ENCODE results near the gene DLX4.

DNA sequence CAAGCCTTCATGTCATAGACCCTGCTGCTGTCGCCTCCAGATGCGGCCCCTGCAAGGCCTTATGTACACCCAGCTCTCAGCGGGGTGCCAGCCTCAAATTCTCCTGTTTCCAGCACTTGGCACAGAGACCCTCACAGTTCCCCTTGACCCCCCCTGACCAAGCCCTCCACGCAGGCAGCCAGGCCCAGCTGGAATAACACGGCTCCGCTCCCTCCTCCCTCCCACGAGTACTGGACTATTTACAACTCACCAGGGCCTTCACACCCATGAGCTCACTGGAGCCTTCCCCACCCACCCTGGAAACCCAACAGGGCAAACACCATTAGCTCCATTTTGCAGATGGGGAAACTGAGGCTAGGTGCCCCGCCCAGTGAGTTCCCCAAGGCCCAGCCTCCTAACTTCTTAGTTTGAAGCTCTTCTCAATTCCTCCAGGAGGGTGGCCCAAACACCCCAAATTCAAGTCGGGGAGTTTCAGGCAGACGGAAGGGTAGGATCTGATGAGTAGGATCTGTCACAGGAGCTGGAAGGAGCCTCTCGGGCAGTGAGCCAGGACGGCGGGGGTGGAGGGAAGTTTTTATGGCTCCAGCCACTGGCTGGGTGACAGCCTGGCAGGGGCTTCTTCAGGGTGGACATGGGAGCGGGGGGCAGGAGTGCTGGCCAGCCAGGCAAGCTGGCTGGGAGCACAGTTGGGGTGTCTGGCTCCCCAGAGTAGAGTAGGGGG lies 17.5 kb upstream of the DLX4 start:
- TF ChIP-seq CTCF (IDR thresholded peaks at IDR 0.05) = no peak
- no peak for TF ChIP-seq PRRX2 (CRISPR knock-in tag; IDR thresholded peaks at IDR 0.05)
- no peak for TF ChIP-seq ELF4 (CRISPR knock-in tag; IDR thresholded peaks at IDR 0.05; ENCODE audit: low read depth)
- no peak for TF ChIP-seq GRHL2 (CRISPR knock-in tag; IDR thresholded peaks at IDR 0.05; ENCODE audit: insufficient replicate concordance, severe bottlenecking)
- TF ChIP-seq, protein P1, sequence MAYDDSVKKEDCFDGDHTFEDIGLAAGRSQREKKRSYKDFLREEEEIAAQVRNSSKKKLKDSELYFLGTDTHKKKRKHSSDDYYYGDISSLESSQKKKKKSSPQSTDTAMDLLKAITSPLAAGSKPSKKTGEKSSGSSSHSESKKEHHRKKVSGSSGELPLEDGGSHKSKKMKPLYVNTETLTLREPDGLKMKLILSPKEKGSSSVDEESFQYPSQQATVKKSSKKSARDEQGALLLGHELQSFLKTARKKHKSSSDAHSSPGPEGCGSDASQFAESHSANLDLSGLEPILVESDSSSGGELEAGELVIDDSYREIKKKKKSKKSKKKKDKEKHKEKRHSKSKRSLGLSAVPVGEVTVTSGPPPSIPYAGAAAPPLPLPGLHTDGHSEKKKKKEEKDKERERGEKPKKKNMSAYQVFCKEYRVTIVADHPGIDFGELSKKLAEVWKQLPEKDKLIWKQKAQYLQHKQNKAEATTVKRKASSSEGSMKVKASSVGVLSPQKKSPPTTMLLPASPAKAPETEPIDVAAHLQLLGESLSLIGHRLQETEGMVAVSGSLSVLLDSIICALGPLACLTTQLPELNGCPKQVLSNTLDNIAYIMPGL (CRISPR knock-in tag; IDR thresholded peaks at IDR 0.05) = no peak
- TF ChIP-seq ZBTB21 (CRISPR knock-in tag; IDR thresholded peaks at IDR 0.05; ENCODE audit: borderline replicate concordance) = no peak
- no peak for TF ChIP-seq ETV6 (CRISPR knock-in tag; IDR thresholded peaks at IDR 0.05)
- TF ChIP-seq TCF7 (CRISPR knock-in tag; IDR thresholded peaks at IDR 0.05; ENCODE audit: low read depth) = no peak
- TF ChIP-seq, protein P2, sequence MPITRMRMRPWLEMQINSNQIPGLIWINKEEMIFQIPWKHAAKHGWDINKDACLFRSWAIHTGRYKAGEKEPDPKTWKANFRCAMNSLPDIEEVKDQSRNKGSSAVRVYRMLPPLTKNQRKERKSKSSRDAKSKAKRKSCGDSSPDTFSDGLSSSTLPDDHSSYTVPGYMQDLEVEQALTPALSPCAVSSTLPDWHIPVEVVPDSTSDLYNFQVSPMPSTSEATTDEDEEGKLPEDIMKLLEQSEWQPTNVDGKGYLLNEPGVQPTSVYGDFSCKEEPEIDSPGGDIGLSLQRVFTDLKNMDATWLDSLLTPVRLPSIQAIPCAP (CRISPR knock-in tag; IDR thresholded peaks at IDR 0.05) = no peak
- TF ChIP-seq FOXJ3 (CRISPR knock-in tag; IDR thresholded peaks at IDR 0.05; ENCODE audit: borderline replicate concordance) = no peak
- no peak for TF ChIP-seq JUN (CRISPR knock-in tag; IDR thresholded peaks at IDR 0.05)
- no peak for TF ChIP-seq SMAD3 (CRISPR knock-in tag; IDR thresholded peaks at IDR 0.05; ENCODE audit: borderline replicate concordance)
- TF ChIP-seq NFE2L1 (CRISPR knock-in tag; IDR thresholded peaks at IDR 0.05) = no peak
- TF ChIP-seq, protein P3, sequence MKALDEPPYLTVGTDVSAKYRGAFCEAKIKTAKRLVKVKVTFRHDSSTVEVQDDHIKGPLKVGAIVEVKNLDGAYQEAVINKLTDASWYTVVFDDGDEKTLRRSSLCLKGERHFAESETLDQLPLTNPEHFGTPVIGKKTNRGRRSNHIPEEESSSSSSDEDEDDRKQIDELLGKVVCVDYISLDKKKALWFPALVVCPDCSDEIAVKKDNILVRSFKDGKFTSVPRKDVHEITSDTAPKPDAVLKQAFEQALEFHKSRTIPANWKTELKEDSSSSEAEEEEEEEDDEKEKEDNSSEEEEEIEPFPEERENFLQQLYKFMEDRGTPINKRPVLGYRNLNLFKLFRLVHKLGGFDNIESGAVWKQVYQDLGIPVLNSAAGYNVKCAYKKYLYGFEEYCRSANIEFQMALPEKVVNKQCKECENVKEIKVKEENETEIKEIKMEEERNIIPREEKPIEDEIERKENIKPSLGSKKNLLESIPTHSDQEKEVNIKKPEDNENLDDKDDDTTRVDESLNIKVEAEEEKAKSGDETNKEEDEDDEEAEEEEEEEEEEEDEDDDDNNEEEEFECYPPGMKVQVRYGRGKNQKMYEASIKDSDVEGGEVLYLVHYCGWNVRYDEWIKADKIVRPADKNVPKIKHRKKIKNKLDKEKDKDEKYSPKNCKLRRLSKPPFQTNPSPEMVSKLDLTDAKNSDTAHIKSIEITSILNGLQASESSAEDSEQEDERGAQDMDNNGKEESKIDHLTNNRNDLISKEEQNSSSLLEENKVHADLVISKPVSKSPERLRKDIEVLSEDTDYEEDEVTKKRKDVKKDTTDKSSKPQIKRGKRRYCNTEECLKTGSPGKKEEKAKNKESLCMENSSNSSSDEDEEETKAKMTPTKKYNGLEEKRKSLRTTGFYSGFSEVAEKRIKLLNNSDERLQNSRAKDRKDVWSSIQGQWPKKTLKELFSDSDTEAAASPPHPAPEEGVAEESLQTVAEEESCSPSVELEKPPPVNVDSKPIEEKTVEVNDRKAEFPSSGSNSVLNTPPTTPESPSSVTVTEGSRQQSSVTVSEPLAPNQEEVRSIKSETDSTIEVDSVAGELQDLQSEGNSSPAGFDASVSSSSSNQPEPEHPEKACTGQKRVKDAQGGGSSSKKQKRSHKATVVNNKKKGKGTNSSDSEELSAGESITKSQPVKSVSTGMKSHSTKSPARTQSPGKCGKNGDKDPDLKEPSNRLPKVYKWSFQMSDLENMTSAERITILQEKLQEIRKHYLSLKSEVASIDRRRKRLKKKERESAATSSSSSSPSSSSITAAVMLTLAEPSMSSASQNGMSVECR (CRISPR knock-in tag; IDR thresholded peaks at IDR 0.05; ENCODE audit: borderline replicate concordance) = no peak
